ENCODE results near the gene VDAC2. TPM values are rescaled to one million over a fixed set of nuclear protein-coding genes. Genes with fewer than 3 reads are reported as not detected.

VDAC2 gene
- total RNA-seq, 2 donors from 2014 or later = 277 to 292 TPM

- Mint-ChIP-seq H3K4me3 (no peak overlapping the region), H3K4me1 (peaks cover 24% of the 10 kb centered on the region), H3K27me3 (ENCODE audit: insufficient read depth) (no peaks in the 10 kb centered on the region), H3K9me3 (no peaks in the 10 kb centered on the region), H3K36me3 (ENCODE audit: low read depth) (peaks cover 47% of the 10 kb centered on the region), H3K27ac (peak overlapping the region; percentile 67)
- no peak for TF ChIP-seq CTCF (conservative IDR thresholded peaks at IDR 0.05)
- WGBS, 2 experiments (ENCODE audit: insufficient coverage in 1 of 2, insufficient read length in 1 of 2) = 93 to 95% methylated on average over 3 to 4 of the region's 4 CpGs
- H3K9me3 ChIP-seq (ENCODE audit: control insufficient read depth, low read length) = no peaks in the 10 kb centered on the region
- H3K27me3 ChIP-seq (ENCODE audit: control insufficient read depth, insufficient read depth, low read length, poor library complexity, severe bottlenecking) = no peaks in the 10 kb centered on the region
- H3K9ac ChIP-seq (ENCODE audit: extremely low read depth, low read length, poor library complexity, severe bottlenecking) = no peak overlapping the region
- no peak overlapping the region for H3K27ac ChIP-seq (ENCODE audit: low read depth, low read length)
- peak; percentile 43 for DNase-seq
- H3K36me3 ChIP-seq (ENCODE audit: control insufficient read depth, insufficient read depth, low read length) = peaks cover 57% of the 10 kb centered on the region
- no peak overlapping the region for H3K4me3 ChIP-seq (ENCODE audit: low read length)
- H3K4me1 ChIP-seq (ENCODE audit: control insufficient read depth, insufficient read depth, low read length) = peaks cover 5% of the 10 kb centered on the region
Observed at GRCh38 chr10:75231672-75232581, 21.3 kb downstream of the VDAC2 start.

- peaks cover 47% of the 10 kb centered on the region for H3K36me3 ChIP-seq (ENCODE audit: control insufficient read depth, insufficient read depth, low read length)
- H3K27ac ChIP-seq (ENCODE audit: low read depth, low read length) = peak overlapping the region; percentile 49
- H3K27ac Mint-ChIP-seq = peak overlapping the region; percentile 94
- peak overlapping the region; percentile 55 for H3K4me3 Mint-ChIP-seq
- no peaks in the 10 kb centered on the region for H3K9me3 Mint-ChIP-seq
- 59 to 90% methylated on average over 6 to 14 of the region's 14 CpGs for WGBS, 2 experiments (ENCODE audit: insufficient coverage in 1 of 2, insufficient read length in 1 of 2)
- DNase-seq = no peak
- peak overlapping the region; percentile 55 for H3K9ac ChIP-seq (ENCODE audit: extremely low read depth, low read length, poor library complexity, severe bottlenecking)
- TF ChIP-seq CTCF (conservative IDR thresholded peaks at IDR 0.05) = no peak
- no peaks in the 10 kb centered on the region for H3K27me3 Mint-ChIP-seq (ENCODE audit: insufficient read depth)
- H3K36me3 Mint-ChIP-seq (ENCODE audit: low read depth) = peaks cover 40% of the 10 kb centered on the region
- H3K4me1 ChIP-seq (ENCODE audit: control insufficient read depth, insufficient read depth, low read length) = peaks cover 5% of the 10 kb centered on the region
- no peaks in the 10 kb centered on the region for H3K27me3 ChIP-seq (ENCODE audit: control insufficient read depth, insufficient read depth, low read length, poor library complexity, severe bottlenecking)
- H3K4me1 Mint-ChIP-seq = peaks cover 23% of the 10 kb centered on the region
- no peaks in the 10 kb centered on the region for H3K9me3 ChIP-seq (ENCODE audit: control insufficient read depth, low read length)
- H3K4me3 ChIP-seq (ENCODE audit: low read length) = peak overlapping the region; percentile 66
Observed at GRCh38 chr10:75233444-75234016, 22.9 kb downstream of the VDAC2 start.

GRCh38 chr10:75234017-75234682 is 23.6 kb downstream of the VDAC2 start:
- peak overlapping the region; percentile 49 for H3K27ac ChIP-seq (ENCODE audit: low read depth, low read length)
- H3K4me3 Mint-ChIP-seq = peak overlapping the region; percentile 55
- H3K27me3 Mint-ChIP-seq (ENCODE audit: insufficient read depth) = no peaks in the 10 kb centered on the region

More at GRCh38 chr10:75234017-75234682, 23.6 kb downstream of the VDAC2 start:
- no peak for TF ChIP-seq CTCF (conservative IDR thresholded peaks at IDR 0.05)
- Mint-ChIP-seq H3K27ac (peak overlapping the region; percentile 94), H3K36me3 (ENCODE audit: low read depth) (peaks cover 36% of the 10 kb centered on the region), H3K9me3 (no peaks in the 10 kb centered on the region), H3K4me1 (peaks cover 17% of the 10 kb centered on the region)
- DNase-seq = peak; percentile 100
- Histone ChIP-seq H3K9me3 (ENCODE audit: control insufficient read depth, low read length) (no peaks in the 10 kb centered on the region), H3K9ac (ENCODE audit: extremely low read depth, low read length, poor library complexity, severe bottlenecking) (peak overlapping the region; percentile 55), H3K4me1 (ENCODE audit: control insufficient read depth, insufficient read depth, low read length) (peaks cover 5% of the 10 kb centered on the region), H3K36me3 (ENCODE audit: control insufficient read depth, insufficient read depth, low read length) (peaks cover 41% of the 10 kb centered on the region), H3K4me3 (ENCODE audit: low read length) (peak overlapping the region; percentile 80), H3K27me3 (ENCODE audit: control insufficient read depth, insufficient read depth, low read length, poor library complexity, severe bottlenecking) (no peaks in the 10 kb centered on the region)
- 3 to 7% methylated on average over 18 to 48 of the region's 48 CpGs for WGBS, 2 experiments (ENCODE audit: insufficient coverage in 1 of 2, insufficient read length in 1 of 2)

Measured in endodermal cell (in vitro differentiated cells).